Measurements from ENCODE around the gene MTHFD1L.
"Not testable (repeated sequence)": the region's sequence is repeated elsewhere in the genome, so short reads cannot be mapped to it uniquely, and the experiment has no call there.

MTHFD1L gene

GRCh38 chr6:151043944-151044343 lies 178.4 kb downstream of the MTHFD1L start:
- no peak for TF ChIP-seq EZH2phosphoT487 (IDR thresholded peaks at IDR 0.05; ENCODE audit: borderline replicate concordance, low read length)
- TF ChIP-seq, protein P1, sequence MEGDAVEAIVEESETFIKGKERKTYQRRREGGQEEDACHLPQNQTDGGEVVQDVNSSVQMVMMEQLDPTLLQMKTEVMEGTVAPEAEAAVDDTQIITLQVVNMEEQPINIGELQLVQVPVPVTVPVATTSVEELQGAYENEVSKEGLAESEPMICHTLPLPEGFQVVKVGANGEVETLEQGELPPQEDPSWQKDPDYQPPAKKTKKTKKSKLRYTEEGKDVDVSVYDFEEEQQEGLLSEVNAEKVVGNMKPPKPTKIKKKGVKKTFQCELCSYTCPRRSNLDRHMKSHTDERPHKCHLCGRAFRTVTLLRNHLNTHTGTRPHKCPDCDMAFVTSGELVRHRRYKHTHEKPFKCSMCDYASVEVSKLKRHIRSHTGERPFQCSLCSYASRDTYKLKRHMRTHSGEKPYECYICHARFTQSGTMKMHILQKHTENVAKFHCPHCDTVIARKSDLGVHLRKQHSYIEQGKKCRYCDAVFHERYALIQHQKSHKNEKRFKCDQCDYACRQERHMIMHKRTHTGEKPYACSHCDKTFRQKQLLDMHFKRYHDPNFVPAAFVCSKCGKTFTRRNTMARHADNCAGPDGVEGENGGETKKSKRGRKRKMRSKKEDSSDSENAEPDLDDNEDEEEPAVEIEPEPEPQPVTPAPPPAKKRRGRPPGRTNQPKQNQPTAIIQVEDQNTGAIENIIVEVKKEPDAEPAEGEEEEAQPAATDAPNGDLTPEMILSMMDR (IDR thresholded peaks at IDR 0.05; ENCODE audit: low read depth, low read length, poor library complexity, severe bottlenecking) = no peak
- Histone ChIP-seq H3K27ac (ENCODE audit: low read depth, low read length) (no peak overlapping the region), H3K27me3 (ENCODE audit: control insufficient read depth, low read length) (no peaks in the 10 kb centered on the region), H3K9me2 (replicated peaks; ENCODE audit: control insufficient read depth, low read length) (no peaks in the 10 kb centered on the region), H3K4me1 (ENCODE audit: control insufficient read depth, low read length) (no peaks in the 10 kb centered on the region), H3F3A (ENCODE audit: control insufficient read depth, insufficient read depth) (no peaks in the 10 kb centered on the region), H4K20me1 (ENCODE audit: control insufficient read depth, insufficient read depth, low read depth, low read length) (no peaks in the 10 kb centered on the region), H3K4me3 (ENCODE audit: low read length) (no peak overlapping the region), H3K36me3 (ENCODE audit: control insufficient read depth, low read length) (peaks cover 31% of the 10 kb centered on the region), H3K4me2 (ENCODE audit: low read length) (no peak overlapping the region), H3K9me3 (ENCODE audit: control insufficient read depth, insufficient read depth, low read length) (no peaks in the 10 kb centered on the region), H3K79me2 (ENCODE audit: control insufficient read depth, low read length) (no peaks in the 10 kb centered on the region)

- Histone ChIP-seq H3K4me1 (ENCODE audit: control insufficient read depth, low read length) (no peaks in the 10 kb centered on the region), H3K4me3 (ENCODE audit: low read length) (no peak overlapping the region)
- TF ChIP-seq, protein P1 (IDR thresholded peaks at IDR 0.05; ENCODE audit: low read depth, low read length, poor library complexity, severe bottlenecking) = no peak
- TF ChIP-seq EZH2phosphoT487 (IDR thresholded peaks at IDR 0.05; ENCODE audit: borderline replicate concordance, low read length) = no peak
Measured at GRCh38 chr6:151044465-151045441, 179.3 kb downstream of the MTHFD1L start.

GRCh38 chr6:151045511-151046222 lies 180.2 kb downstream of the MTHFD1L start:
- H4K20me1 ChIP-seq (ENCODE audit: control insufficient read depth, insufficient read depth, low read depth, low read length); H3K27me3 ChIP-seq (ENCODE audit: control insufficient read depth, low read length); H3K4me2 ChIP-seq (ENCODE audit: low read length); H3K4me3 ChIP-seq (ENCODE audit: low read length); H3K27ac ChIP-seq (ENCODE audit: low read depth, low read length); H3K4me1 ChIP-seq (ENCODE audit: control insufficient read depth, low read length); H3K9me2 ChIP-seq (replicated peaks; ENCODE audit: control insufficient read depth, low read length); H3F3A ChIP-seq (ENCODE audit: control insufficient read depth, insufficient read depth); H3K9me3 ChIP-seq (ENCODE audit: control insufficient read depth, insufficient read depth, low read length); H3K79me2 ChIP-seq (ENCODE audit: control insufficient read depth, low read length): not testable (repeated sequence)
- H3K36me3 ChIP-seq (ENCODE audit: control insufficient read depth, low read length) = peaks cover 31% of the 10 kb centered on the region

More at GRCh38 chr6:151044465-151045441, 179.3 kb downstream of the MTHFD1L start:
- H3K27me3 ChIP-seq (ENCODE audit: control insufficient read depth, low read length) = no peaks in the 10 kb centered on the region
- no peaks in the 10 kb centered on the region for H4K20me1 ChIP-seq (ENCODE audit: control insufficient read depth, insufficient read depth, low read depth, low read length)
- peaks cover 28% of the 10 kb centered on the region for H3K36me3 ChIP-seq (ENCODE audit: control insufficient read depth, low read length)
- H3K9me3 ChIP-seq (ENCODE audit: control insufficient read depth, insufficient read depth, low read length) = no peaks in the 10 kb centered on the region
- no peak overlapping the region for H3K27ac ChIP-seq (ENCODE audit: low read depth, low read length)
- no peaks in the 10 kb centered on the region for H3K9me2 ChIP-seq (replicated peaks; ENCODE audit: control insufficient read depth, low read length)
- no peak overlapping the region for H3K4me2 ChIP-seq (ENCODE audit: low read length)
- H3K79me2 ChIP-seq (ENCODE audit: control insufficient read depth, low read length) = no peaks in the 10 kb centered on the region
- H3F3A ChIP-seq (ENCODE audit: control insufficient read depth, insufficient read depth) = no peaks in the 10 kb centered on the region

- H3K4me3 ChIP-seq (ENCODE audit: low read length) = no peak overlapping the region
- TF ChIP-seq, protein P1 (IDR thresholded peaks at IDR 0.05; ENCODE audit: low read depth, low read length, poor library complexity, severe bottlenecking) = no peak
- no peak for TF ChIP-seq EZH2phosphoT487 (IDR thresholded peaks at IDR 0.05; ENCODE audit: borderline replicate concordance, low read length)
- no peaks in the 10 kb centered on the region for H3K9me2 ChIP-seq (replicated peaks; ENCODE audit: control insufficient read depth, low read length)
- no peaks in the 10 kb centered on the region for H4K20me1 ChIP-seq (ENCODE audit: control insufficient read depth, insufficient read depth, low read depth, low read length)
- H3K36me3 ChIP-seq (ENCODE audit: control insufficient read depth, low read length) = peaks cover 34% of the 10 kb centered on the region
- no peak overlapping the region for H3K4me2 ChIP-seq (ENCODE audit: low read length)
- no peaks in the 10 kb centered on the region for H3K79me2 ChIP-seq (ENCODE audit: control insufficient read depth, low read length)
- no peaks in the 10 kb centered on the region for H3K9me3 ChIP-seq (ENCODE audit: control insufficient read depth, insufficient read depth, low read length)
- no peaks in the 10 kb centered on the region for H3K27me3 ChIP-seq (ENCODE audit: control insufficient read depth, low read length)
- no peaks in the 10 kb centered on the region for H3F3A ChIP-seq (ENCODE audit: control insufficient read depth, insufficient read depth)
- no peak overlapping the region for H3K27ac ChIP-seq (ENCODE audit: low read depth, low read length)
- no peaks in the 10 kb centered on the region for H3K4me1 ChIP-seq (ENCODE audit: control insufficient read depth, low read length)
Measured at GRCh38 chr6:151051164-151051563, 185.7 kb downstream of the MTHFD1L start.

Measured in DOHH2 (cell line).